CD4-positive, alpha-beta T cell treated with Interleukin-4 for 4 hours (primary cell): ENCODE results near the gene APOE.
"Not testable (repeated sequence)": the region's sequence is repeated elsewhere in the genome, so short reads cannot be mapped to it uniquely, and the experiment has no call there.

ENCODE experiments used
- DNase-seq: peaks from one replicate; pipeline ENCODE4 v3.0.0-alpha.2; 2020

Gene APOE

DNA sequence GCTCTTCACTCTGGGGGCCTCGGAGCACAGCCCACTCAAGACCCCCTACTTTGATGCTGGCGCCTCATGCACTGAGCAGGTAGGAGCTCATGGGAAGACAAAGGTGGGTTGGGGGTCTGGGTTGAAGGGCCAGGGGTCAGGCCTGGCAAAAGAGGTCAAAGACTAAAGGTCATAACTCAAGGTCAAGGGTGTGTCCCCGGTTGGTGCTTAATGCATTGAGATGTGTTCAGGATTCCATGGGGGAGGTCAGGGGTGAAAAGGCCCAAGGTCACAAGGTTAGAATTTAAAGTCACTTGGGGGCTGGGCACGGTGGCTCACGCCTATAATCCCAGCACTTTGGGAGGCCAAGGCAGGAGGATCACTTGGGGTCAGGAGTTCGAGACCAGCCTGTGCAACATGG lies 19.5 kb upstream of the APOE start:
- no peak for DNase-seq

DNA sequence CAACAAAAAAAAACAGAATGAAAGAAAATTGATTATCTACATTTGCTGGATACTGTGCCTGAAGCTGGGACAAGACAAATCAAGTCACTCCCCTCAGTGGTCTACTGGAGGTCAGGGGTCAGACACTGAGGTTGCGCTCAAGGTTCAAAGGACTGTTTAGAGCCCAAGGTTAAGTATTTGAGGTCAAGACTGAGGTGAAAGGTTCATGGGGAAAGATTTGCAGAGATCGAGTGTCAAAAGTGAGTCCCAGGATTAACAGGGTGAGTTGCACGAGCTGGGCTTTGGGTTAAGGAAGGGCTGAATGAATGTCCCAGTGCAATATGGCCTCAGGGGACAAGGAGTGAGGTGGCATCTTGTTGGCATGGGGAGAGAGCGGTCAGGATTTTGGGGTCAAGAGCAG lies 17.9 kb upstream of the APOE start:
- no peak for DNase-seq

DNA sequence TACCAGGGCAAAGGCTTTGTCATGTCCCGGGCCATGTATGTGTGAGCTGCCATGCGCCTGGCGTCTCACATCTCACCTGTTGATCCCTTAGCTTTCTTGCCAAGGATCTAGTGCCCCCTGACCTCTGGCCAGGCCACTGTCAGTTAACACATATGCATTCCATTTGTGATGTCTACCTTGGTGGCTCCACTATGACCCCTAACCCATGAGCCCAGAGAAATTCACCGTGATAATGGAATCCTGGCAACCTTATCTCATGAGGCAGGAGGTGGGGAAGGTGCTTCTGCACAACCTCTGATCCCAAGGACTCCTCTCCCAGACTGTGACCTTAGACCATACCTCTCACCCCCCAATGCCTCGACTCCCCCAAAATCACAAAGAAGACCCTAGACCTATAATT lies 17.3 kb upstream of the APOE start:
- DNase-seq = not testable (repeated sequence)

DNA sequence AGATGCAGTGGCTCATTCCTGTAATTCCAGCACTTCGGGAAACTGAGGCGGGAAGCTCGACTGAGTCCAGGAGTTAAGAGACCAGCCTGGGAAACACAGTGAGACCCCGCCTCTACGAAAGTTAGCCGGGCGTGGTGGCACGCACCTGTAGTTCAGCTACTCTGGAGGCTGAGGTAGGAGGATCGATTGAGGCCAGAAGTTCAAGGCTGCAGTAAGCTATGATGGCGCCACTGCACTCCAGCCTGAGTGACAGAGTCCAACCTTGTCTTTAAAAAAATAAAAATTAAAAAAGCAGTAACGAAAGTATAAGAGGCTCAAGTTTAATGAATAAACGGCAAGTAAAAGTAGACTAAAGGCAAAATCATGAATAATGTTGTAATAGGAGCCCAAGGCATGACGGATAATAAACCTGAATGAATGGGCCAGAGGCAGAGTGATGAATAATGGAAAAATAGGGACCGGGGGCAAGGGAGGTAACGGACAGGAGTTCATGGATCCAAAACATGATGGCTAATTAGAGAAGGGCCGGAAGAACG lies 15.7 kb upstream of the APOE start:
- no peak for DNase-seq

DNA sequence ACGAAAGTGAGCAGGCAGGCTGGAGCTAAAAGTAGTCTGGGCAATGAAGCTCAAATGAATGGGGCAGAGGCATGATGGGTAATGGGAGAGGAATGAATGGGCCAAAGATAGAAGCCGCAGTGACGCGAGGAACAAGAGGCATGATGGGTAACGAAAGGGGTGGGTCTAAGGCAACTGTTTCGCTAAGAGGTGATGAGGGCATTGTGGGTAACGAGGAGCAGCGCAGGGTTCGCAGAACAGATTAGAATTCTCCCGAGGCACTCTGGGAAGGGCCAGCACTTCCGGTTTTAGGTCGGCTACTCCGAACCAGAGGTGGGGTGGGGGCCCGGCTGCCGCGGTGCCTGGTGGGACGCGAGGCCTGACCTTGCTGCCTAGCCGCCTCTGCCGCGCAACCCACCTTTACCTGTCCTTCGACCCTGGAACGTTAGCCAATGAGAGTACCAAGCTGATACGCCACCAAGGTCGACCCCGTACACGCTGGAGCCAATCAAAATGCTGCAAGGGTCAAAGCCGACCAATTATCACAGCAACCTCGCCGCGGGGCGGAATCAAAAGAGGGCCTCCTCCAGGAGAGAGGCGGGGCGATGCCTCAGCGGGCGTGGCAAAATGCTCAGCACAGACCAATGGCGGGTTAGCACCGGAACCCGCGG lies 15.1 kb upstream of the APOE start:
- DNase-seq = no peak

DNA sequence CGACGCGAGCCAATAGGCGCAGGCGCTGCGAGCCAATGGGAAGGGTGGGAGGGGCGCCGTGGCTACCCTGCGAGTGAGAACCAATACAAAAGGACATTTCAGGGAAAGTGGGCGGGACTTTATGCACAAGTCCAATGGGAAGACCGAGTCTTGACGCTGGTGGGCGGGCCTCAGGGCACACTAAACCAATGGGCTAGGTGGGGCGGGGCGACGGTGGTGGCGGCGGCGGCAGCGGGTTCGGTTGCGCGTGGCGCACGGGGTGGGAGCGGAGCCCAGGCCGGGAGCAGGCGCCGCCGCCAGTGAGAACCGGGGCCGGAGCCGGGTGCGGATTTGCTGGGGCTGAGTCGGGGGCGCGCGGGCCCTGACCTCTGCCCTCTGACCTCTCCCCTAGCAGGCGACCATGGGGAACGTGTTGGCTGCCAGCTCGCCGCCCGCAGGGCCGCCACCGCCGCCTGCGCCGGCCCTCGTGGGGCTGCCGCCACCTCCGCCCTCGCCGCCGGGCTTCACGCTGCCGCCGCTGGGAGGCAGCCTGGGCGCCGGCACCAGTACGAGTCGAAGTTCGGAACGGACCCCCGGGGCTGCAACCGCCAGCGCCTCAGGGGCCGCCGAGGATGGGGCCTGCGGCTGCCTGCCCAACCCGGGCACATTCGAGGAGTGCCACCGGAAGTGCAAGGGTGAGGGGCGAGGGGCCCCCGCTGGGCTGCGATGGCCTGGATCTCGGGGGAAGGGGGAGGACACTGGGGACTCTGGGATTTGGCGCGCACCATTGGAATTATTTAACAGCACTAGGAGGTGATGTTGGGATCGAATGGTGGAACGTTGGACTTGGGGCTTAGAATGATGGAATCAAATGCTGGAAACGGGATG lies 14.3 kb upstream of the APOE start, which contains the start of gene TOMM40:
TSS of gene TOMM40 (plus strand) at position 239 of the 867 bp plus-strand sequence. CDS start at position 401, 162 bp downstream.
- peak; percentile 100 for DNase-seq

DNA sequence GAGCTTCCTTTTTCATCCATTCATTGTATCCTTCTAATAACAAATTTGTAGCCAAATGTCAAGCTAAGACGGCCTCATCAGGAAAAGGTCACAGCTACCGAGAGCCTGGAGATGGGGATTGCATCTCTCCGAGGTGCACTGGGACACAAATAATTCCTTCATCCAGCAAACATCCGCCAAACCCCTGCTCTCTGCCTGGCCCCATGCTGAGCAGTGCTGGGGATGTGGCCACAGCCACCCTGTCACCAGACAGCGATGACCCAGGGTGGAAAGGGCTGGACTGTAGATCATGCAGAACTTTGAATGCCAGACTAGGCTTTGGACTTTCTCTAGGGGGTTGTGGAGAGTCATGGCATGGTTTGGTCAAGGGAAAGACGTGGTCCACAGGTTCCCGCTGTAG lies 12.7 kb upstream of the APOE start:
- no peak for DNase-seq

DNA sequence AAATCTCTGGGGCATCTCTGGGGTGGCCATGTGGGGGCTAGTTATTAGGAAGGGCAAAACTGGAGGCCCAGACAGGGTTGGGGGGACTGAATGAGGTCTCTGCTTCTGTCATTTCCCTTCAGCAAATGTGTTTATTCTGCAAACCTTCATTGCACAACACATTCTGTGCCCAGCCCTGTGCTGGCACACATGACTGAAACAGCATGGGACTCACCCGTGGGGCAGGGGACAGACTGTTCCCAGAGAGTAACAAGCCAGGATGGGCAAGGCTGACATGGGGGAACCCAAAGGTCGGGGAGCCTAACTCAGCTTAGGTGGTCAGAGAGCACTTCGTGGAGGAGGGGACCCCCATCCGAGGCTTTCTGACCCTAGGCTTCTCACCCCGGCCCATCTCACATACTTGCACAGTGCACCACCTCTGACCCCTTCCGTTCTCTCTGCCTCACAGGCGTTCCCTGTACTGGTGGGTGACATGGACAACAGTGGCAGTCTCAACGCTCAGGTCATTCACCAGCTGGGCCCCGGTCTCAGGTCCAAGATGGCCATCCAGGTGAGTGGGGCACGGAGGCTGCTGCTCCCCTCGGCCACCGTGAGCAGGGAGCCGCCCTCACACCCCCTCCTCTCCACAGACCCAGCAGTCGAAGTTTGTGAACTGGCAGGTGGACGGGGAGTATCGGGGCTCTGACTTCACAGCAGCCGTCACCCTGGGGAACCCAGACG lies 12.1 kb upstream of the APOE start:
- no peak for DNase-seq

DNA sequence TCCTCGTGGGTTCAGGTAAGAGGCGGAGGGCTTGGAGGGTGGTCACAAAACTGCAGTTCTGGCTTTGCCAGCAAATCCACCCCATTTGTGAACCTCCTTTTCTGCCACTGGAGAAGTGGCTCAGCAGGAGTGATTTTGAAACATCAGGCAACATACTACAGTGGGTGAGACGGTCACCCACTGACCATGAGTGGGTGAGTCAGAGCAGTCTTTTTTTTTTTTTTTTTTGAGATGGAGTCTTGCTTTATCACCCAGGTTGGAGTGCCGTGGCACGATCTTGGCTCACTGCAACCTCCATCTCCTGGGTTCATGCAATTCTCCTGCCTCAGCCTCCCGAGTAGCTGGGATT lies 11.6 kb upstream of the APOE start:
- no peak for DNase-seq

DNA sequence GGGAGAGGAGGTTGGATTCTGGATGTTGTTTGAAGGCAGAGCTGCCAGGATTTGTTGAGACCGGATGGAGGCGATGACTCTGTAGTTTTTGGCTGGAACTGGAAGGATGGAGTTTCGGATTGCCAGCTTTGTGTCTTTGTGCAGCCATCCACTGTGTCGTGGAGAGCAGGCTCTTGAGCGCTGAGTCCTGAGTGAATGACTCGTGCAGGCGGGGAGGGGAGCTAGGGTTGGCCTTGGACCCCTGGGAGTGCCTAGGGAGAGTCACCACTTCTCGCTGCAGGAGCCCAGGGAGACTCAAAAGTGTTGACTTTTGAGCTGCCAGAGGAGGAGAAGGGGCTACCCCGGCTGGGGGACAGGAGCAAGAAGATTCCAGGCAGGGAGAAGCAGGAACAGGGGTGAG lies 10.7 kb upstream of the APOE start:
- no peak for DNase-seq

DNA sequence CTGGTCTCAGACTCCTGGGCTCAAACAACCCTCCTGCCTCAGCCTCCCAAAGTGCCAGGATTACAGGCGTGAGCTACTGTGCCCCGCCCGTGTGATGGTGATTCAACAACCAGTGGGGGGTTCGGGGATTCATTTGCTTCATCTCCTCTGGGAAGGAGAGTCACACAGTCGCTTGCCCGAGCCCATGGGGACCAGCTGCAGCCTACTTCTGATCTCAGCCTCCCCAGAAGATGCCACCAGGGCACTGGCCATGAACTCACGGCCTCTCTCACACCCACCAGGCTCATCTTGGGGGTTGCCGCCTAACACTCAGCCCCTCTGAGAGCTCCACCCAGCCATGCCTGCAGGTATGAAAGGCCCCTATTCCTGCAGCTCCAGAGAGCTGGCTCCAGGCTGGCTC lies 7.8 kb upstream of the APOE start:
- no peak for DNase-seq

DNA sequence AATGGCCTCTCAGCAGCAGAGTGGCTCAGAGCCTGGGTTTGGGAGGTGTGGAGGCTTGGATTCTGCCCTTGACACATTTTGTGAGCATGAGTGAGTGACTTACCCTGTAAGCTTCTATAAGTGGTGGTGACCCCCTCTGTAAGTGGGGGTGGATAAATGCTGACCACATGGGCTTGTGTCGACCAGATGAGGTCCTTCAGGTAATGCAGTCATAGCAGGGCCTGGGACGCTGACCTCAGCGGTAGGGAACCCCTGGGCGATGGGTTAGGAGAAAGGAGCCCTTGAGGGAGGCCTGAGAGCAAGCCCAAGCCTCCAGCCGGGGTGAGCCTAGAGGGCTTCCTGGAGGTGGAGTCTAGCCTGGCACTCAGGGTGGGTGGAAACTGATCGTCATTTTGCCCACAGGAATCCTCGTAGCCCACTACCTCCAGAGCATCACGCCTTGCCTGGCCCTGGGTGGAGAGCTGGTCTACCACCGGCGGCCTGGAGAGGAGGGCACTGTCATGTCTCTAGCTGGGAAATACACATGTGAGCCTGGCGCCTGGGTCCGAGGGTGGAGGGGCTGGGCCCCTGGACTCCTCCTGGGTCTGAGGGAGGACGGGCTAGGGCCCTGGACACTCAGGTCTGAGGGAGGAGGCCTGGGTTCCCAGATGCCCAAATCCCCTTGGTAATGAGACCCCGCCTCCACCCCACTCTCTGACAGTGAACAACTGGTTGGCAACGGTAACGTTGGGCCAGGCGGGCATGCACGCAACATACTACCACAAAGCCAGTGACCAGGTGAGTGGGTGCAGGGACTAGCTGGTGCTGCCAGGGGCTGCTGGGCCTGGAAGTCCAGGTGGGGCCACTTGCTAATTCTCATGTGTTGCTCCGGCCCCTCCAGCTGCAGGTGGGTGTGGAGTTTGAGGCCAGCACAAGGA lies 5.0 kb upstream of the APOE start:
- DNase-seq = no peak

DNA sequence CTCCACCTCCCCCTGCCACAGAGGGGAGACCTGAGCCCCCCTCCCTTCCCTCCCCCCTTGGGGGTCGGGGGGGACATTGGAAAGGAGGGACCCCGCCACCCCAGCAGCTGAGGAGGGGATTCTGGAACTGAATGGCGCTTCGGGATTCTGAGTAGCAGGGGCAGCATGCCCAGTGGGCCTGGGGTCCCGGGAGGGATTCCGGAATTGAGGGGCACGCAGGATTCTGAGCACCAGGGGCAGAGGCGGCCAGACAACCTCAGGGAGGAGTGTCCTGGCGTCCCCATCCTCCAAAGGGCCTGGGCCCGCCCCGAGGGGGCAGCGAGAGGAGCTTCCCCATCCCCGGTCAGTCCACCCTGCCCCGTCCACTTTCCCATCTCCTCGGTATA lies 2.4 kb upstream of the APOE start:
- DNase-seq = no peak

DNA sequence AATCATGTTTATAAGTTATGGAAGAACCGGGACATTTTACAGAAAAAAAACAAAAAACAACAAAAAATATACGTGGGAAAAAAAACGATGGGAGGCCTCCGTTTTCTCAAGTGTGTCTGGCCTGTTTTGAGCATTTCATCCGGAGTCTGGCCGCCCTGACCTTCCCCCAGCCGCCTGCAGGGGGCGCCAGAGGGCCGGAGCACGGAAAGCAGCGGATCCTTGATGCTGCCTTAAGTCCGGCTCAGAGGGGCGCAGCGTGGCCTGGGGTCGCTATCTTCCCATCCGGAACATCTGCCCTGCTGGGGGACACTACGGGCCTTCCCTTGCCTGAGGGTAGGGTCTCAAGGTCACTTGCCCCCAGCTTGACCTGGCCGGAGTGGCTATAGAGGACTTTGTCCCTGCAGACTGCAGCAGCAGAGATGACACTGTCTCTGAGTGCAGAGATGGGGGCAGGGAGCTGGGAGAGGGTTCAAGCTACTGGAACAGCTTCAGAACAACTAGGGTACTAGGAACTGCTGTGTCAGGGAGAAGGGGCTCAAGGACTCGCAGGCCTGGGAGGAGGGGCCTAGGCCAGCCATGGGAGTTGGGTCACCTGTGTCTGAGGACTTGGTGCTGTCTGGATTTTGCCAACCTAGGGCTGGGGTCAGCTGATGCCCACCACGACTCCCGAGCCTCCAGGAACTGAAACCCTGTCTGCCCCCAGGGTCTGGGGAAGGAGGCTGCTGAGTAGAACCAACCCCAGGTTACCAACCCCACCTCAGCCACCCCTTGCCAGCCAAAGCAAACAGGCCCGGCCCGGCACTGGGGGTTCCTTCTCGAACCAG lies 1.8 kb upstream of the APOE start:
- DNase-seq = peak; percentile 71

DNA sequence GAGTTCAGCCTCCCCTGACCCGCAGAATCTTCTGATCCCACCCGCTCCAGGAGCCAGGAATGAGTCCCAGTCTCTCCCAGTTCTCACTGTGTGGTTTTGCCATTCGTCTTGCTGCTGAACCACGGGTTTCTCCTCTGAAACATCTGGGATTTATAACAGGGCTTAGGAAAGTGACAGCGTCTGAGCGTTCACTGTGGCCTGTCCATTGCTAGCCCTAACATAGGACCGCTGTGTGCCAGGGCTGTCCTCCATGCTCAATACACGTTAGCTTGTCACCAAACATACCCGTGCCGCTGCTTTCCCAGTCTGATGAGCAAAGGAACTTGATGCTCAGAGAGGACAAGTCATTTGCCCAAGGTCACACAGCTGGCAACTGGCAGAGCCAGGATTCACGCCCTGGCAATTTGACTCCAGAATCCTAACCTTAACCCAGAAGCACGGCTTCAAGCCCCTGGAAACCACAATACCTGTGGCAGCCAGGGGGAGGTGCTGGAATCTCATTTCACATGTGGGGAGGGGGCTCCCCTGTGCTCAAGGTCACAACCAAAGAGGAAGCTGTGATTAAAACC lies 1.1 kb upstream of the APOE start:
- no peak for DNase-seq

DNA sequence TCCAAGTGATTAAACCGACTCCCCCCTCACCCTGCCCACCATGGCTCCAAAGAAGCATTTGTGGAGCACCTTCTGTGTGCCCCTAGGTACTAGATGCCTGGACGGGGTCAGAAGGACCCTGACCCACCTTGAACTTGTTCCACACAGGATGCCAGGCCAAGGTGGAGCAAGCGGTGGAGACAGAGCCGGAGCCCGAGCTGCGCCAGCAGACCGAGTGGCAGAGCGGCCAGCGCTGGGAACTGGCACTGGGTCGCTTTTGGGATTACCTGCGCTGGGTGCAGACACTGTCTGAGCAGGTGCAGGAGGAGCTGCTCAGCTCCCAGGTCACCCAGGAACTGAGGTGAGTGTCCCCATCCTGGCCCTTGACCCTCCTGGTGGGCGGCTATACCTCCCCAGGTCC lies 2.0 kb downstream of the APOE start:
- DNase-seq = no peak

DNA sequence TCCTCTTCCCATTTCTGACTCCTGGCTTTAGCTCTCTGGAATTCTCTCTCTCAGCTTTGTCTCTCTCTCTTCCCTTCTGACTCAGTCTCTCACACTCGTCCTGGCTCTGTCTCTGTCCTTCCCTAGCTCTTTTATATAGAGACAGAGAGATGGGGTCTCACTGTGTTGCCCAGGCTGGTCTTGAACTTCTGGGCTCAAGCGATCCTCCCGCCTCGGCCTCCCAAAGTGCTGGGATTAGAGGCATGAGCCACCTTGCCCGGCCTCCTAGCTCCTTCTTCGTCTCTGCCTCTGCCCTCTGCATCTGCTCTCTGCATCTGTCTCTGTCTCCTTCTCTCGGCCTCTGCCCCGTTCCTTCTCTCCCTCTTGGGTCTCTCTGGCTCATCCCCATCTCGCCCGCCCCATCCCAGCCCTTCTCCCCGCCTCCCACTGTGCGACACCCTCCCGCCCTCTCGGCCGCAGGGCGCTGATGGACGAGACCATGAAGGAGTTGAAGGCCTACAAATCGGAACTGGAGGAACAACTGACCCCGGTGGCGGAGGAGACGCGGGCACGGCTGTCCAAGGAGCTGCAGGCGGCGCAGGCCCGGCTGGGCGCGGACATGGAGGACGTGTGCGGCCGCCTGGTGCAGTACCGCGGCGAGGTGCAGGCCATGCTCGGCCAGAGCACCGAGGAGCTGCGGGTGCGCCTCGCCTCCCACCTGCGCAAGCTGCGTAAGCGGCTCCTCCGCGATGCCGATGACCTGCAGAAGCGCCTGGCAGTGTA lies 2.7 kb downstream of the APOE start:
- no peak for DNase-seq

DNA sequence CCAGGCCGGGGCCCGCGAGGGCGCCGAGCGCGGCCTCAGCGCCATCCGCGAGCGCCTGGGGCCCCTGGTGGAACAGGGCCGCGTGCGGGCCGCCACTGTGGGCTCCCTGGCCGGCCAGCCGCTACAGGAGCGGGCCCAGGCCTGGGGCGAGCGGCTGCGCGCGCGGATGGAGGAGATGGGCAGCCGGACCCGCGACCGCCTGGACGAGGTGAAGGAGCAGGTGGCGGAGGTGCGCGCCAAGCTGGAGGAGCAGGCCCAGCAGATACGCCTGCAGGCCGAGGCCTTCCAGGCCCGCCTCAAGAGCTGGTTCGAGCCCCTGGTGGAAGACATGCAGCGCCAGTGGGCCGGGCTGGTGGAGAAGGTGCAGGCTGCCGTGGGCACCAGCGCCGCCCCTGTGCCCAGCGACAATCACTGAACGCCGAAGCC lies 3.3 kb downstream of the APOE start:
- no peak for DNase-seq

DNA sequence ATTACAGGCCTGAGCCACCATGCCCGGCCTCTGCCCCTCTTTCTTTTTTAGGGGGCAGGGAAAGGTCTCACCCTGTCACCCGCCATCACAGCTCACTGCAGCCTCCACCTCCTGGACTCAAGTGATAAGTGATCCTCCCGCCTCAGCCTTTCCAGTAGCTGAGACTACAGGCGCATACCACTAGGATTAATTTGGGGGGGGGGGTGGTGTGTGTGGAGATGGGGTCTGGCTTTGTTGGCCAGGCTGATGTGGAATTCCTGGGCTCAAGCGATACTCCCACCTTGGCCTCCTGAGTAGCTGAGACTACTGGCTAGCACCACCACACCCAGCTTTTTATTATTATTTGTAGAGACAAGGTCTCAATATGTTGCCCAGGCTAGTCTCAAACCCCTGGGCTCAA lies 4.2 kb downstream of the APOE start:
- DNase-seq = no peak

DNA sequence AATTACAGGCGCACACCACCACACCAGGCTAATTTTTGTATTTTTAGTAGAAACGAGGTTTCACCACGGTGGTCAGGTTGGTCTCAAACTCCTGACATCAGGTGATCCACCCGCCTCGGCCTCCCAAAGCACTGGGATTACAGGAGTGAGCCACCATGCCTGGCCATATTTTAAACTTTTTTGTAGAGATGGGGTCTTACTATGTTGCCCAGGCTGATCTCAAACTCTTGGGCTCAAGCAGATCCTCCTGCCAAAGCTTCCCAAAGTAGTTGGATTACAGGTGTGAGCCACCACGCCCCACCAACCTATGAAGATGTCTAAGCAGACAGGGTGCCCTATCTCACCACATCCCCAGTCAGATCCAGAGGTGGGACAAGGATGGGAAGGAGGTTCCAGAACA lies 6.3 kb downstream of the APOE start:
- not testable (repeated sequence) for DNase-seq
